Neural cell (in vitro differentiated cells): Measurements from ENCODE around the gene SPAG6.
"Not testable (repeated sequence)": the region's sequence is repeated elsewhere in the genome, so short reads cannot be mapped to it uniquely, and the experiment has no call there.

Experiments
- CTCF ChIP-seq: fragments of 450-650 bp; IDR thresholded peaks from 2 replicates; pipeline ENCODE4 v1.5.1; 2014; ENCODE audit warnings: antibody characterized with exemption, mild to moderate bottlenecking, moderate library complexity; ENCODE audit not compliant: poor library complexity, severe bottlenecking
- EP300 ChIP-seq: fragments of 450-650 bp; conservative IDR thresholded peaks from 2 replicates; pipeline ENCODE4 v1.6.1; 2014; ENCODE audit warnings: antibody characterized with exemption, mild to moderate bottlenecking, moderate library complexity; ENCODE audit not compliant: poor library complexity, severe bottlenecking
- POLR2AphosphoS5 ChIP-seq: IDR thresholded peaks from 2 replicates; pipeline ENCODE4 v1.6.1; 2012
- RAD21 ChIP-seq: fragments of 450-650 bp; conservative IDR thresholded peaks from 2 replicates; pipeline ENCODE4 v1.6.1; 2014; ENCODE audit warnings: antibody characterized with exemption, mild to moderate bottlenecking, moderate library complexity

DNA sequence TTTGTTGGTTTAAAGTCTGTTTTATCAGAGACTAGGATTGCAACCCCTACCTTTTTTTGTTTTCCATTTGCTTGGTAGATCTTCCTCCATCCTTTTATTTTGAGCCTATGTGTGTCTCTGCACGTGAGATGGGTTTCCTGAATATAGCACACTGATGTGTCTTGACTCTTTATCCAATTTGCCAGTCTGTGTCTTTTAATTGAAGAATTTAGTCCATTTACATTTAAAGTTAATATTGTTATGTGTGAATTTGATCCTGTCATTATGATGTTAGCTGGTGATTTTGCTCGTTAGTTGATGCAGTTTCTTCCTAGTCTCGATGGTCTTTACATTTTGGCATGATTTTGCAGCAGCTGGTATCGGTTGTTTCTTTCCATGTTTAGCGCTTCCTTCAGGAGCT lies 61.6 kb downstream of the SPAG6 start:
- TF ChIP-seq EP300, CTCF, POLR2AphosphoS5, RAD21: not testable (repeated sequence)
